ENCODE measurements around the gene CPA1.

DNA sequence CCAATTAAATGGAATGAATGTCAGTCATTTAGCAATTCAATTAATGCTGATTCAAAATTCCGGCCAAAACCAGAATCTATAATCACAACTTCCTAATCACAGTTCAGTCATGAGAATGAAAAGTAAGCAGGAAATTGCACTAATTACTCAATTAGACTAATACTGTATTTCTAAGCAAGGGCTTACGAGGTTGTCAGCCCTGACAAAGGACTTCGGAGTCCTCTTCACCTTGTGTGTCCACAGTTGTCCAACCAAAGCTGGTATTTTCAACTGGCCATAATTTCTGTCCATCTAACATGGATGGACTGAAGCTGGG lies 17.4 kb downstream of the CPA1 start:
- TF ChIP-seq, protein P1, sequence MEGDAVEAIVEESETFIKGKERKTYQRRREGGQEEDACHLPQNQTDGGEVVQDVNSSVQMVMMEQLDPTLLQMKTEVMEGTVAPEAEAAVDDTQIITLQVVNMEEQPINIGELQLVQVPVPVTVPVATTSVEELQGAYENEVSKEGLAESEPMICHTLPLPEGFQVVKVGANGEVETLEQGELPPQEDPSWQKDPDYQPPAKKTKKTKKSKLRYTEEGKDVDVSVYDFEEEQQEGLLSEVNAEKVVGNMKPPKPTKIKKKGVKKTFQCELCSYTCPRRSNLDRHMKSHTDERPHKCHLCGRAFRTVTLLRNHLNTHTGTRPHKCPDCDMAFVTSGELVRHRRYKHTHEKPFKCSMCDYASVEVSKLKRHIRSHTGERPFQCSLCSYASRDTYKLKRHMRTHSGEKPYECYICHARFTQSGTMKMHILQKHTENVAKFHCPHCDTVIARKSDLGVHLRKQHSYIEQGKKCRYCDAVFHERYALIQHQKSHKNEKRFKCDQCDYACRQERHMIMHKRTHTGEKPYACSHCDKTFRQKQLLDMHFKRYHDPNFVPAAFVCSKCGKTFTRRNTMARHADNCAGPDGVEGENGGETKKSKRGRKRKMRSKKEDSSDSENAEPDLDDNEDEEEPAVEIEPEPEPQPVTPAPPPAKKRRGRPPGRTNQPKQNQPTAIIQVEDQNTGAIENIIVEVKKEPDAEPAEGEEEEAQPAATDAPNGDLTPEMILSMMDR (IDR thresholded peaks at IDR 0.05) = no peak
- no peak for TF ChIP-seq POLR2A (IDR thresholded peaks at IDR 0.05)

Data from esophagus squamous epithelium (tissue), 4 donors.